Measurements from ENCODE around the gene MTARC1.

DNA sequence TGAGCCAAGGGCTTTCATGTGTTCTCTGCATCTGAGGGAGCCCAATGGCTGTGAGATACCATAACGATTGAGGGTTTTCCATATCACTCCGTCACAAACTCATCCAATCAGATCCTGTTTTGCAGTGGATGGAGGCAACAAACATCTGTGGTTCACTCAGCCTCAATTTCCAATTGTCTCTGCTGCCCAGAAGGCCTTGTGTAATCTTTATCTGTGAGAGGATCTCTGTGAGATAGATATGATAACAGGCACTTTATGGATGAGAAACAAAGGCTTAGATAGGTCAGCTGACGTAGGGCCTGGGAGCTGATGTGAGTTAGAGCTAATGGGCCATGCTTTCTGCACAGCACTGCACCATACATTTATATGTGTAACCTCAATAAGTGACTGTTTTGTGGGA, 3.3 kb upstream of the MTARC1 start:
- TF ChIP-seq, protein P1, sequence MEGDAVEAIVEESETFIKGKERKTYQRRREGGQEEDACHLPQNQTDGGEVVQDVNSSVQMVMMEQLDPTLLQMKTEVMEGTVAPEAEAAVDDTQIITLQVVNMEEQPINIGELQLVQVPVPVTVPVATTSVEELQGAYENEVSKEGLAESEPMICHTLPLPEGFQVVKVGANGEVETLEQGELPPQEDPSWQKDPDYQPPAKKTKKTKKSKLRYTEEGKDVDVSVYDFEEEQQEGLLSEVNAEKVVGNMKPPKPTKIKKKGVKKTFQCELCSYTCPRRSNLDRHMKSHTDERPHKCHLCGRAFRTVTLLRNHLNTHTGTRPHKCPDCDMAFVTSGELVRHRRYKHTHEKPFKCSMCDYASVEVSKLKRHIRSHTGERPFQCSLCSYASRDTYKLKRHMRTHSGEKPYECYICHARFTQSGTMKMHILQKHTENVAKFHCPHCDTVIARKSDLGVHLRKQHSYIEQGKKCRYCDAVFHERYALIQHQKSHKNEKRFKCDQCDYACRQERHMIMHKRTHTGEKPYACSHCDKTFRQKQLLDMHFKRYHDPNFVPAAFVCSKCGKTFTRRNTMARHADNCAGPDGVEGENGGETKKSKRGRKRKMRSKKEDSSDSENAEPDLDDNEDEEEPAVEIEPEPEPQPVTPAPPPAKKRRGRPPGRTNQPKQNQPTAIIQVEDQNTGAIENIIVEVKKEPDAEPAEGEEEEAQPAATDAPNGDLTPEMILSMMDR (IDR thresholded peaks at IDR 0.05) = no peak
- TF ChIP-seq EZH2 (IDR thresholded peaks at IDR 0.05; ENCODE audit: borderline replicate concordance, insufficient read depth, low read depth, low read length, poor library complexity, severe bottlenecking) = no peak

Measured in B cell (primary cell).